ENCODE results near the gene MPPE1.

- TF ChIP-seq CTCF (conservative IDR thresholded peaks at IDR 0.05 in 1 of 2, IDR thresholded peaks at IDR 0.05 in 1 of 2; ENCODE audit: extremely low read depth in 1 of 2, insufficient read depth in 1 of 2, low read depth in 1 of 2, low read length in 2 of 2) (no peak), EZH2 (IDR thresholded peaks at IDR 0.05; ENCODE audit: borderline replicate concordance, low read length) (no peak)
Observed at GRCh38 chr18:11891737-11892136, 16.4 kb downstream of the MPPE1 start.

All from mammary epithelial cell (primary cell).